GM18526 (cell line): Measurements from ENCODE around the gene PSMG4.

Experiments used
- POLR2A ChIP-seq: IDR thresholded peaks from 3 replicates; pipeline ENCODE4 v1.6.1; 2011; ENCODE audit not compliant: insufficient read length; ENCODE audit errors: extremely low read depth

PSMG4 gene

DNA sequence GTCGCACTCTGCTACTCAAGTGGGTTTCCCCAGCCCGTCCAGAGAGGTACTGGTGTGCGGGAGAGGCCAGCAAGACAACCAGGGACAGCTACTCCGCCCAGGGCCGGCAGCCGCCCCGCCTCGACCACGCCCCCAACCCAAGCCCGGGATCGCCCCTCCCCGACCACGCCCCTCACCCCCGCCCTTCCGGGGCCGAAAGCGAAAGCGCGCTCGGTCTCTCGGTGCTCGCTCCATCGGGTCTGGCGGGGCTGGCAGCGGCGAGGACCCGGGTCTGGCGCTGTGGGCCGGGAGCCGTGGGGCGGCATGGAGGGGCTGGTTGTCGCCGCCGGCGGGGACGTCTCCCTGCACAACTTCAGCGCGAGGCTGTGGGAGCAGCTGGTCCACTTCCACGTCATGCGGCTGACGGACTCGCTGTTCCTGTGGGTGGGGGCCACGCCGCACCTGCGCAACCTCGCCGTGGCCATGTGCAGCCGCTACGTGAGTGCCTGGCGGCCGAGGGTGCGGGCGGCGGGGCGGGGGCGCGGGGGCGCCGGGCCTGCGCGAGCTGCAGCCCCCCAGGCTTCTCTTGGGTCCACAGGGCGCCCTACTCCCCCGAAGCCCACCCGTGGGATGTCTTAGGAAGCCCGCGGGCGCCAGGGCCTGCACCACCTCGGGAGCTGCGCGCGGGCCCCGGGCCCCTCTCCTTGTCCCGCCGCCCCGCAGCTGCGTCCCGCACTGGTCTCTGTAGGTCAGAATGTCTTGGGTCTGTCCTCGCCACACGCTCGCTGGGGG lies at the start of gene PSMG4:
PSMG4 (plus strand) TSS at position 228 of the 771 bp plus-strand sequence; CDS start at position 304, 76 bp downstream.
- peak; percentile 61 for TF ChIP-seq POLR2A

GRCh38 chr6:3209114-3210023 lies 49.4 kb upstream of the PSMG4 start:
- no peak for TF ChIP-seq POLR2A

DNA sequence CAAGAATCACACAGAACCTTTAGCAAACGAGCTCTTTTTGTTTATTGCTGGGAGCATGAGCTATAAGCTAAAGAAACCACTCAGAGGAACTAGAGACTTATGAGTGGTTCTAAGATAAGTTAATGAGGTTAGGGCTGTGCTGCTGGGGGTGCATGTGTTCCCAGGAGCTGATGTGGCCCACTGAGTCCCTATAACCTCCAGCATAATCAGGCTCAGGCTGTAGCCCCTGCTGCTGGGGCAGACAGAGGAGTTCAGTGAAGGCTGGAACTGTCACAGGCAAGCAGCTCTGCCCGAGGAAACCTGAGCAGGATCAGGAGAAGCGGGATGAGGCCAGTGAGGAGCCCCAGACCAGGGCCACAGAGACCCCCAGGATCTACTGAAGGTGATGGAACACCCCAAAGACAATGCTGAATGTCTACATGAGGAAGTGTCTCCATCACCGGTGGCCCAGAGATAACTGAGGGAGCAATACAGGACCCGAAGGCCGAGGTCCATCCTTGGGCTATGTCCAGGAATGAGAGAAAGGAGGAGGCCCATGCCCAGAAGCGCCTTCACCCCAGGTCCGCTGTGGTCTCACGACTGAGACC lies 48.6 kb upstream of the PSMG4 start:
- TF ChIP-seq POLR2A, result no peak

DNA sequence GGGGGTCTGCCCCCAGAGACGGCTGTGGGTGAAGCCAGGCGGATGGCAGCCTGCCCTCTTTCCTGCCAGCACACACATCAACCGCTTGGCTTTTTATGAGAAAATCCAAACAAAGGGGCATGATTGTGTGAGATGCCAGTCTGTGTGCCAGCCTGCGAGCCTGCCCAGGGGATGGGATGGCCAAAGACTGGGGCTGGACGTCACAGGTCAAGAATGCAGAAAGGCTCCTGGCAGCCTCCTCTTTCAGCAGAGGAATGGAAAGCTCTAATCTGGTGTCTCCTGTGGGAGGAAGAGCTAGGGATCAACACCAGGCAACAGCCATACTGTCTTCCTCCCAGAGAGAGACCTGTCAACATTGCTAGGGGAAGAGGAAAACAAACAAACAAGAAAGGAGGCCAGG lies 47.1 kb upstream of the PSMG4 start:
- TF ChIP-seq POLR2A, result no peak

DNA sequence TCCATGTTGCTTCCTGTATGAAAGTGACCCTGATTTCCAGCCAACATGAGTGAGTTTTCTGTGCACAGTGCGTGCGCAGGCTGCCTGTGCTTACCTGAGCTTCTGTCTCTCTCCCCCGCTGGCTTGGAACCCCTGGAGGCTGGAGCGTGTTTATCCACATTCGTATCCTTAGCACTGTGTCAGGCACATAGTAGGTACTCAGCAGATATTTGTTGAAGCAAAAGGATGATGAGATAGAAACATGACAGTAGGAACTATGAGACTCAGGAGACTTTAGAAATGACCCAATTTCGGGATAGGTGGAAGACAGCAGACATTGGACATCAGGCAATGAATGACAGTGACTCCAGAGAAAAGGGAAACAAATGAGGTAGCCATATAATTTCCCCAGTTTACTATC lies 46.5 kb upstream of the PSMG4 start:
- TF ChIP-seq POLR2A, result no peak

GRCh38 chr6:3213334-3213695 lies 45.4 kb upstream of the PSMG4 start:
- TF ChIP-seq POLR2A, result no peak

- TF ChIP-seq POLR2A, result no peak
Observed at GRCh38 chr6:3214898-3215297, 43.8 kb upstream of the PSMG4 start.

GRCh38 chr6:3217286-3217685 lies 41.5 kb upstream of the PSMG4 start:
- no peak for TF ChIP-seq POLR2A

DNA sequence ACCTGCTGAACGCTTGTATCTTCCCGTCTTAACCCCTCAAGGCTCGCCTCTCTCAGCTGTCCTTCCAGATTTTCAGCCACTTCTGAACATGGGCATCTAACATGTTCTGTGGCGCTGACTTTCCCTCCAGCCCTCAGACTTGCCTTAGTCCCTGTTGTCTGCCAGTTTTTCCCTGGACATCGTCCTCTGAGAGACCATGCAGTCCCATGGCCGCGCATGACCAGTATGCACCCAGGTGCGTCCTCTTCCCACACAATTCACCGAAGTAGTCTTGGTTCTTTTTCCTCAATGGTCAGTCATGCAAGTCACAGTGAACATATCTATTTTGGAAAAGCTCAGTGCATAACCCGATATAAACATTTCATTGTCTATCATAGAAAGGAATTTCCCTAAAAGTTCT lies 40.5 kb upstream of the PSMG4 start:
- no peak for TF ChIP-seq POLR2A

DNA sequence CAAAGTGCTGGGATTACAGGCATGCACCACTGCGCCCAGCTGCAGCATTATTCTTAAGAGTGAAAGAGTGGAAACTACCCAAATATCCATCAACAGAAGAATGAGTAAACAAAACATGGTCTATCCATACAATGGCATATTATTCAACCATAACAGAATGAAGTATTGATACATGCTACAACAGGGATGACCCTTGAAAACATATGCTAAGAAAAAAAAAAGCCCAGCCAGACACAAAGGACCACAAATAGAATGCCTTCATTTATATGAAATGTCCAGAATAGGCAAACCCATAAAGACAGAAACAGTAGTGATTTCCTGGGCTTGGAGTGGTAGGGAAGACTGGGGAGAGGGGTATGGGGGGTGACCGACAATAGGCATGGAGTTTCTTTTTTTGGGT lies 38.4 kb upstream of the PSMG4 start:
- TF ChIP-seq POLR2A, result no peak

- TF ChIP-seq POLR2A, result no peak
Observed at GRCh38 chr6:3221578-3221977, 37.2 kb upstream of the PSMG4 start.

- no peak for TF ChIP-seq POLR2A
Observed at GRCh38 chr6:3222506-3223038, 36.2 kb upstream of the PSMG4 start.

DNA sequence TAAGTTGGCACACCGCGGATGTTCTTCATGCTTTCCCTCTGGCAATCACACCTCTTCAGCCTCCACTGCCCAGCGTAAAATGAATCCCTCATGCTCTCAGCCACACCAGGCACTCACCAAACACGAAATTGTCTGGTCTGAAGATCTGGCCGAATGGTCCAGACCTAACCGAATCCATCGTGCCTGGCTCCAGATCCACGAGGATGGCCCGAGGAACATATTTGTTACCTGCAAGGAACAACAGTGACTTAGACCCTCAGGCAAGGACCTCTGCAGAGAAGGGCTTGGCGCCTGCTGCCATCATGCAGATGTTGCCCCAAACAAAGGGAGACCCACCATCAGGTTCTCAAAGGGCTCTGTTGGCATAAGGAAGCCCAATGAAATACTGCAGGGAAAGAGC lies 32.7 kb upstream of the PSMG4 start:
- no peak for TF ChIP-seq POLR2A

GRCh38 chr6:3226481-3227362 lies 32.0 kb upstream of the PSMG4 start:
- no peak for TF ChIP-seq POLR2A

DNA sequence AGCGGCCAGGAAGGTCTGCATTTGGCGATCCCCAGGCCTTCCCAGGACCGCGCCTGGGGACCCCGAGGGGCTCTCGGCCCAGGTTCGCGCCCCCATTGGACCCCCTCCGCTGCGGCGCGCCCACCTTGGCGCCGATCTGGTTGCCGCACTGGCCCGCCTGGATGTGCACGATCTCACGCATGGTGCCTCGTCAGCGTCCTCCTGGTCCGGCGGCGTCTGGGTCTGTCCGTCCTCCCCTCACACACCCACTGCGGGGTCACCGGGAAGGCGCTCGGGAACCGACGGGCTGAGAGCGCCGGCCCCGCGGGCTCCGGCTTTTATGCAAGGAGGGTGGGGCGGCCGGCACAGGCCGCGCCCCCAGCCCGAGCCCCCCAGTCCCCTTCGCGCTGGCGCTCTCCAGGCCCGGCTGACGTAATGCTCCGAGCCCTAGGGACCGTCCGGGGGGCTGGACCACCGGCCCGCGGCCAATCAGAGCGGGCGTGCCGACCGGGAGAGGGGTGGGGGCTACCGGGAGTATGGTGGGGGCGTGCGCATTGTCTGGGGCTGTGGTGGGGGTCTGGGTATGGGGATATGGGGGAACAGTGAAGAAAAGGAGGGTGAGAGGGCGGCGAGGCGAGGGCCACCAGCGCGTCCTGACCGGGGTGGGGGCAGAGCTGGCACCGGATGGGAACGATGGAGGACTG lies 31.2 kb upstream of the PSMG4 start, which contains the start of gene TUBB2B:
TUBB2B (minus strand) TSS at position 291 of the 683 bp plus-strand sequence; CDS start at position 181, 110 bp downstream.
- peak; percentile 62 for TF ChIP-seq POLR2A
